Measurements from ENCODE around the gene TMEM94. TPM values are rescaled to one million over a fixed set of nuclear protein-coding genes. Genes with fewer than 3 reads are reported as not detected.

Gene TMEM94
- total RNA-seq, 6 experiments from 2014 or later = 24.2 to 47.1 (median 29.6) TPM

DNA sequence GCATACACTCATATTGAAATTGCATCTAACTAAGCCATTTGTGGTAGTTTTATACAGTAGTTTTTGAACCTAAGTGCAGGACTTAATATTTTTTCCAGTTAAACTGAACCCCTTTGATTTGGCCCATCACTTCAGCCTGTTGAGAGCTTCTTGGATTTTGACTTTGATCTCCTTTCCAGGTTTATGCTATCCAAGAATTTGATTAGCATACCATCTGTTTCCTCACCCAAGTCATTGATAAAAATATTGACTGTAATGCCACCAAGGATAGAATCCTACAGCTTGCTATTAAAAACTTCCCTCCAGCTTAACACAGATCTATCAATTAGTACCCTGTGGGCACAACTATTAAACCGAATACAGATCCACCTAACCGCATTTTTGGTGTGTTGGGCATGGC, 7.2 kb downstream of the TMEM94 start:
- Histone ChIP-seq H3K4me3 (no peak overlapping the region), H3K27me3 (no peaks in the 10 kb centered on the region), H3K27ac (no peak overlapping the region), H3K36me3 (no peaks in the 10 kb centered on the region), H3K4me1 (peaks cover 0 to 9% (median 0%) of the 10 kb centered on the region in 4 donors), H3K9me3 (no peaks in the 10 kb centered on the region)
- no peak for TF ChIP-seq CTCF (IDR thresholded peaks at IDR 0.05)
- no peak for TF ChIP-seq POLR2A (IDR thresholded peaks at IDR 0.05)
- DNase-seq = no peak
- WGBS (ENCODE audit: insufficient coverage, low coverage, low lambda C conversion rate, missing lambda C conversion rate) = 94% methylated on average over 2 of the region's 2 CpGs
- intact Hi-C loops (cut with DNase I) = no loop called here
- ATAC-seq = no peak

GRCh38 chr17:75465039-75465438, 8.6 kb downstream of the TMEM94 start:
- Histone ChIP-seq H3K27me3 (no peaks in the 10 kb centered on the region), H3K9me3 (no peaks in the 10 kb centered on the region), H3K4me1 (peaks cover 0 to 4% (median 0%) of the 10 kb centered on the region in 4 donors), H3K27ac (no peak overlapping the region), H3K36me3 (no peaks in the 10 kb centered on the region), H3K4me3 (no peak overlapping the region)
- no peak for DNase-seq
- TF ChIP-seq CTCF (IDR thresholded peaks at IDR 0.05) = no peak
- TF ChIP-seq POLR2A (IDR thresholded peaks at IDR 0.05) = no peak
- WGBS (ENCODE audit: insufficient coverage, low coverage, low lambda C conversion rate, missing lambda C conversion rate) = 91% methylated on average over 5 of the region's 6 CpGs
- intact Hi-C loops (cut with DNase I) = no loop called here
- ATAC-seq = no peak

GRCh38 chr17:75468291-75468754, 11.9 kb downstream of the TMEM94 start:
- no peaks in the 10 kb centered on the region for H3K27me3 ChIP-seq
- ATAC-seq (no peak), DNase-seq (no peak)
- WGBS (ENCODE audit: insufficient coverage, low coverage, low lambda C conversion rate, missing lambda C conversion rate) = 73% methylated on average over 3 of the region's 8 CpGs
- H3K9me3 ChIP-seq = no peaks in the 10 kb centered on the region
- no peak for TF ChIP-seq POLR2A (IDR thresholded peaks at IDR 0.05)
- no peak for TF ChIP-seq CTCF (IDR thresholded peaks at IDR 0.05)
- no peak overlapping the region for H3K4me3 ChIP-seq
- peaks cover 0 to 6% (median 2%) of the 10 kb centered on the region in 4 donors for H3K36me3 ChIP-seq
- H3K4me1 ChIP-seq = peaks cover 0 to 15% (median 0%) of the 10 kb centered on the region in 4 donors
- no peak overlapping the region for H3K27ac ChIP-seq
- intact Hi-C loops (cut with DNase I) = no loop called here

DNA sequence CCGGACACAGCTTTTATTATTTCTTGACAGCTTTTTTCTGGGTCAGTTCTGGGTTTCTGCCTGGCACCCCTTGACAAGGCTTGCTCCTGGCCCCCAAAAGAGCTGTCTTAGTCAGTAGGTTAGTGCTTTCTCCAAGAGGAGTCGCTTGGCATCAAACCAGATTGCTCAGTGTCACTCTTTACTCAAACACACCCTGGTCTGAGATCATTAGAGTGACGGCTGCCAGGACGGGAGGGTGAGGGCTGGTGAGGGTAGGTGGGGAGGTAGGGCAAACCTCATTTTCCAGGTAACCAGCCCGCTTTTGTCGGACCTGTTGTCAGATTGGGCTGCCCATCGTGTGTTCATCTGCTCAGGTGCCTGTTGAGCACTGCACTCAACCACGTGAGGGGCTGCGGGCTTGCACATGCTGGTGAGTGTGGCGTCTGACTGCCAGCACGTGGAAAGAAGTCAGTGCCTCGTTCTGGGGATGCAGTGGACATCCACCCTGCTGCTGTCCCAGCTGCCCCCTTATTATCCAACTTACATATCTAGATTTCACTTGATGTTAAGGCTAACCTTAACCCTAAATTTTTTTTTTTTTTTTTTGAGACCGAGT, 12.4 kb downstream of the TMEM94 start:
- no peak overlapping the region for H3K27ac ChIP-seq
- 82% methylated on average over 6 of the region's 13 CpGs for WGBS (ENCODE audit: insufficient coverage, low coverage, low lambda C conversion rate, missing lambda C conversion rate)
- no peak for DNase-seq

More for the DNA sequence above, 12.4 kb downstream of the TMEM94 start:
- Histone ChIP-seq H3K4me3 (no peak overlapping the region), H3K9me3 (no peaks in the 10 kb centered on the region), H3K27me3 (no peaks in the 10 kb centered on the region), H3K4me1 (peaks cover 0 to 15% (median 0%) of the 10 kb centered on the region in 4 donors), H3K36me3 (peaks cover 0 to 7% (median 3%) of the 10 kb centered on the region in 4 donors)
- intact Hi-C loops (cut with DNase I) = no loop called here
- ATAC-seq = peak in 3 of 4 donors; percentile 22 to 78 (median 39)
- TF ChIP-seq CTCF (IDR thresholded peaks at IDR 0.05) = no peak
- TF ChIP-seq POLR2A (IDR thresholded peaks at IDR 0.05) = no peak
